Small intestine (tissue), 7 donors: ENCODE results near the gene CCDC33. TPM values are rescaled to one million over a fixed set of nuclear protein-coding genes. Genes with fewer than 3 reads are reported as not detected.

Experiments
- DNase-seq, 2 donors: peaks; one replicate each; pipeline versions ENCODE4 v3.0.0 to v3.0.0-alpha.2; 2013
- FAIRE-seq: peaks from 2 replicates; lab custom pipeline; 2012; peaks lifted over from hg19 to GRCh38; lab: Jason Lieb, UNC
- H3K27ac ChIP-seq, 3 donors: one replicate each; pipeline ENCODE4 v1.5.1; 2013; ENCODE audit warnings: low read length in 2 of 3, mild to moderate bottlenecking in 2 of 3, control low read depth in 1 of 3, inconsistent platforms in 1 of 3, low read depth in 1 of 3, moderate library complexity in 1 of 3
- H3K27me3 ChIP-seq, 3 donors: one replicate each; pipeline ENCODE4 v1.6.1; 2013; ENCODE audit warnings: low read length in 3 of 3, inconsistent platforms in 1 of 3; ENCODE audit not compliant: control insufficient read depth in 3 of 3, insufficient read depth in 3 of 3
- H3K36me3 ChIP-seq, 3 donors: one replicate each; pipeline ENCODE4 v1.6.1; 2013; ENCODE audit warnings: low read length in 3 of 3, inconsistent platforms in 1 of 3, low read depth in 1 of 3, mild to moderate bottlenecking in 1 of 3, moderate library complexity in 1 of 3; ENCODE audit not compliant: control insufficient read depth in 3 of 3, insufficient read depth in 2 of 3
- H3K4me1 ChIP-seq, 3 donors: one replicate each; pipeline ENCODE4 v1.6.1; 2013; ENCODE audit warnings: low read length in 2 of 3, inconsistent platforms in 1 of 3, low read depth in 1 of 3, mild to moderate bottlenecking in 1 of 3, moderate library complexity in 1 of 3; ENCODE audit not compliant: control insufficient read depth in 3 of 3, insufficient read depth in 2 of 3
- H3K4me3 ChIP-seq, 3 donors: one replicate each; pipeline ENCODE4 v1.5.1; 2013; ENCODE audit warnings: low read length in 3 of 3, control low read depth in 1 of 3, inconsistent platforms in 1 of 3, low read depth in 1 of 3, mild to moderate bottlenecking in 1 of 3, moderate library complexity in 1 of 3
- H3K9me3 ChIP-seq, 2 donors: one replicate each; pipeline ENCODE4 v1.6.1; 2013; ENCODE audit warnings: low read depth in 1 of 2, low read length in 1 of 2; ENCODE audit not compliant: control insufficient read depth in 2 of 2, insufficient read depth in 1 of 2
- WGBS, 3 donors: extraction: QIAGEN DNeasy Blood & Tissue Kit; methylation state at CpG; one replicate each; pipeline ENCODE4 v1.1.7; 2013; 5-methylcytosine and 5-hydroxymethylcytosine counted together
- polyA plus RNA-seq, 4 donors: library from polyadenylated mRNA; stranded (reverse) in 3 of 4; unstranded in 1 of 4; fragments of 200-250 nt in 3 of 4; fragments of 120-200 nt in 1 of 4; gene quantifications; one replicate each; pipeline versions ENCODE4 v1.2.1 to v1.2.3, GENCODE V29; 2013
- donor health status: healthy with polysubstance abuse.
- donor health status: control.
- donor health status: control.
- donor health status: Bipolar disorder and iron deficiency.
- donor health status: healthy.

Gene CCDC33
- polyA plus RNA-seq, 4 donors: 0.01 to 1.1 TPM; not detected in 2

DNA sequence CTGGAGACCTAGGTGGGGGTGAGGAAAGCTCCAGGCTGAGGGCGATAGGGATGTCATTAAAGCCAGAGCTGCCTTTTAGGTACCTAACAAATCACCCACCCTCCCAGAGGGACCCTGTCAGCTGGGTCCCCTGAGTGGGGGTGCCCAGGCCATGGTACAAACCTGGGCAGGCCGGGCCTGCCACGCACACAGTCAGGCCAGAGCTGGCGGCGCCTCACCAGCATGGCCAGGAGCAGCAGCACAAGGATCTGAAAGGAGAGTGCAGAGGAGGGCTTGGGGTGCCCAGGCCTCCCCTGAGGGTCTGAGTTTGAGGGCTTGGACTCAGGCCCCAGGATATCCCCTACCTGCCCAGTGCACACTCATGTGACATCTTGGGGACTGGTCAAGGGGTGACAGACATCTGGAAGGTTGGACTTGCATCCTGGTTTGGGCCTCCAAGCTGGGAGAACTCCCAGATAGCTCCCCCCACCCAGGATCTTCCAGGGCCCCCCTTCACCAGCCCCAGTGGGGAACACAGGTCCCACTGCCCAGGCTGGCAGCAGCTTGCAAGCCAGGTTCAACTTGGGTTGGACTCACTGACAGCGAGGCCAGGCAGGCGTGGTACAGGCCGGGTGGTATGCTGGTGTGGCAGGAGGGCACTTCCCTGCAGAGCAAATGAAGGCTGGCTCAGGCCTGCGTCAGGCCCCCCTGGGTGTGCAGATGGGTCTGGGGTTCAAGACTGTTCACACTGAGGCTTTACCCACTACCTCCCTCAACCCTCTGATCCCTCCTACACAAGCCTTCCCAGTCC is 38.8 kb upstream of the CCDC33 start:
- no peaks in the 10 kb centered on the region for H3K9me3 ChIP-seq
- DNase-seq: no peak
- 78 to 91% (median 80%) methylated on average over 9 of the region's 9 CpGs for WGBS, 3 donors
- peaks cover 0 to 54% (median 0%) of the 10 kb centered on the region in 3 donors for H3K4me1 ChIP-seq
- H3K4me3 ChIP-seq: no peak overlapping the region
- peaks cover 0 to 16% (median 0%) of the 10 kb centered on the region in 3 donors for H3K36me3 ChIP-seq
- no peak for FAIRE-seq
- no peak overlapping the region for H3K27ac ChIP-seq
- H3K27me3 ChIP-seq: no peaks in the 10 kb centered on the region

DNA sequence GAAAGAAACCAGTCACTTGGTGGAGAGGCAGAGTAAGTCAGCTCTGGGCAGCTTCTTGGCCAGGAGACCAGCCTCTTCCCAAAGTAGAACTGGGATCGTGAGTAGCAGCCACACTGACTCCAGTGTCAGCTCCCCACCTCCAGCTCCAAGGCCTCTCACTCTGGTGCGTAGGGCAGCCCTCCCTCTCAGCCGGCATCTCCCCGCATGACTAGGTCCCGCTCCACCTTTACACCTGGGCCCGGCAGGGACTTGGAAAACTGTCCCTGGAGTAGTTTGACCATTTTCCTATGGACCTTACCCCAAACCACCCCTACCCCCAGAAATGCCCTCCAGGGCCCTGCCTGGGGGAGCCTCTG is 36.9 kb upstream of the CCDC33 start:
- Histone ChIP-seq H3K27ac (no peak overlapping the region), H3K4me1 (peaks cover 0 to 73% (median 0%) of the 10 kb centered on the region in 3 donors), H3K27me3 (no peaks in the 10 kb centered on the region), H3K36me3 (peaks cover 0 to 16% (median 0%) of the 10 kb centered on the region in 3 donors), H3K9me3 (no peaks in the 10 kb centered on the region), H3K4me3 (no peak overlapping the region)
- 95 to 97% (median 96%) methylated on average over 6 of the region's 6 CpGs for WGBS, 3 donors
- FAIRE-seq: no peak
- no peak for DNase-seq

DNA sequence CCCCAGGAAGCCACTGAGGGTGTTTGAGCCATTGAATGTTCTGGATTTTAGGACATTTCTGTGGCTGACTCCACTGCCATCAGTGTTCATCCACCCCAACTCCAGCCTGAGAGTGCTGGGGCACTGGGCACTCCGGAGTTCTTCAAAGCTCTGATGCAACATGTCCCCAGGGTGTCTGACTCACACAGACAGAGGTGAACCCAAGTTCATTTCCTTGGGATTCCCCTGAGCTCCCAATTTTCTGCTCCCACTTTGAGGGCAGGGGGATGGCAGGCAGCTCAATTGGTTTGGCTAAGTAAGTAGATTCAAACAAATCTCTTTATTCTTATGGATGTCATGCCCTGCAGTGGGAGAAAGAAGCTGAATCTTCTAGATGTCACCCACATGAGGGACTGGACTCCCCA is 35.7 kb upstream of the CCDC33 start:
- peaks cover 0 to 74% (median 0%) of the 10 kb centered on the region in 3 donors for H3K4me1 ChIP-seq
- no peak overlapping the region for H3K27ac ChIP-seq
- DNase-seq: peak; percentile 33 to 65

DNA sequence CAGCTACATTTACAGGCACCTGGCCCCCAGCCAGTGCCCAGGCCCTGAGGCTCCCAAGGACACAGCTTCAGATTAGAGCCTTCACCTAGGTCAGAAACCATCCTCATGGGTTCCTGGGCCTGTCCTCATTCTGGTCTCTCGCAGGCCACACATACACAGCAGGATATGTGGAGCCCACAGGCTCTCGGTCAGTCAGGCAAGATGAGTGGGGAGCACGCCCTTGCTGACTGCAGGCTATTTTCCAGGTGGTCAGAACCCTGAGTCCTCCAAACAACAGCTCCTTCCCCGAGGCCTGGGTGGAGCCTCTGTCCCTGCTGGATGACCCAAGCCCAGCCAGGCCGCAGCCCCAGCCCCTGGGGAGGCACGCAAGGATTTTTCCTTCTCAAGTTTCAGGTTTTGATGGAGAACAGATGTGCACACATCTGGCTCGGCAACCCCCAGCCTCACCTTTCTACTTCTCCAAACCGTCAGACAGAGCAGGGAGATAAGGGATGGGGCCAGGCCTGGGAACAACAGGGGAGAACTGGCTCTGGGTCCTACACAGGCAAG is 35.2 kb upstream of the CCDC33 start:
- no peaks in the 10 kb centered on the region for H3K27me3 ChIP-seq
- no peak for DNase-seq
- no peak overlapping the region for H3K4me3 ChIP-seq
- H3K27ac ChIP-seq: no peak overlapping the region
- H3K36me3 ChIP-seq: peaks cover 0 to 8% (median 0%) of the 10 kb centered on the region in 3 donors
- FAIRE-seq: no peak
- H3K9me3 ChIP-seq: no peaks in the 10 kb centered on the region
- H3K4me1 ChIP-seq: peaks cover 0 to 69% (median 0%) of the 10 kb centered on the region in 3 donors
- 71 to 86% (median 75%) methylated on average over 8 of the region's 8 CpGs for WGBS, 3 donors

More for the DNA sequence above, 35.7 kb upstream of the CCDC33 start:
- Histone ChIP-seq H3K36me3 (peaks cover 0 to 9% (median 0%) of the 10 kb centered on the region in 3 donors), H3K9me3 (no peaks in the 10 kb centered on the region), H3K27me3 (no peaks in the 10 kb centered on the region), H3K4me3 (no peak overlapping the region)
- no peak for FAIRE-seq
- 11 to 32% (median 24%) methylated on average over 1 of the region's 1 CpG for WGBS, 3 donors

DNA sequence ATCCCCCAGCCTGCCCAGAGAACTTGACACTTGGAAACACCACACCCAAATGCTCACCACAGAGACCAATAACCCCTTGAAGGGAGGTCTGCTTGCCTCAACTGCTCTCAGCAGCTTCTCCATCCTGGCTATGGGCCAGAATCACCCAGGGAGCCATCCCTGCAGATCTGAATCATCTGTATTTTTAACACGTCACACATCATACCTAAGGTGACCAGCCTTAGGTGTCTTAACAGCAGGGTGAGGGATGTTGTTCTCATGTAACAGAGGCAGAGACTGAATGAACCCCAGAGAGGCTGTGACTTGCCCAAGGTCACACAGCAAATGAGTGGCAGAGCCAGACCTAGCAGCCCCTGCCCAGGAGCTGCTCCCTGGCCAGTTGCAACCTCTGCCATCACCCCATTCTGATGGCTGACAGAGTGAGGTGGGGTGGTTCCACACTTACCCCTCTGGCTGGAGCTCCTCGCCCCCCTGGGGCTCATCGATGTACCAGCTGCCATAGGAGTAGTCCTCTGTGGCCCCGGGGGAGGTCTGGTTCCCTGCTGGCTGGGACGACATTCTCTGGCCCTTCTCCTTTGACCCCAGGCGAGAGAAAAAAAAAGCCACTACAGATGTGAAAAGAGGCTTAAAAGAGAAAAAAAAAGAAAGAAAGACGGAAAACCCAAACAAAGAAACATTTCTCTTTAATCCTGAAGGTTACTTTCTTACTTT is 34.3 kb upstream of the CCDC33 start:
- 61 to 82% (median 71%) methylated on average over 7 of the region's 7 CpGs for WGBS, 3 donors
- peak overlapping the region in 1 of 3 donors; percentile 31 for H3K27ac ChIP-seq
- peaks cover 0 to 66% (median 0%) of the 10 kb centered on the region in 3 donors for H3K4me1 ChIP-seq
- H3K27me3 ChIP-seq: no peaks in the 10 kb centered on the region
- H3K9me3 ChIP-seq: no peaks in the 10 kb centered on the region
- peaks cover 0 to 8% (median 0%) of the 10 kb centered on the region in 3 donors for H3K36me3 ChIP-seq
- H3K4me3 ChIP-seq: peak overlapping the region in 1 of 3 donors; percentile 14
- FAIRE-seq: no peak
- DNase-seq: no peak

DNA sequence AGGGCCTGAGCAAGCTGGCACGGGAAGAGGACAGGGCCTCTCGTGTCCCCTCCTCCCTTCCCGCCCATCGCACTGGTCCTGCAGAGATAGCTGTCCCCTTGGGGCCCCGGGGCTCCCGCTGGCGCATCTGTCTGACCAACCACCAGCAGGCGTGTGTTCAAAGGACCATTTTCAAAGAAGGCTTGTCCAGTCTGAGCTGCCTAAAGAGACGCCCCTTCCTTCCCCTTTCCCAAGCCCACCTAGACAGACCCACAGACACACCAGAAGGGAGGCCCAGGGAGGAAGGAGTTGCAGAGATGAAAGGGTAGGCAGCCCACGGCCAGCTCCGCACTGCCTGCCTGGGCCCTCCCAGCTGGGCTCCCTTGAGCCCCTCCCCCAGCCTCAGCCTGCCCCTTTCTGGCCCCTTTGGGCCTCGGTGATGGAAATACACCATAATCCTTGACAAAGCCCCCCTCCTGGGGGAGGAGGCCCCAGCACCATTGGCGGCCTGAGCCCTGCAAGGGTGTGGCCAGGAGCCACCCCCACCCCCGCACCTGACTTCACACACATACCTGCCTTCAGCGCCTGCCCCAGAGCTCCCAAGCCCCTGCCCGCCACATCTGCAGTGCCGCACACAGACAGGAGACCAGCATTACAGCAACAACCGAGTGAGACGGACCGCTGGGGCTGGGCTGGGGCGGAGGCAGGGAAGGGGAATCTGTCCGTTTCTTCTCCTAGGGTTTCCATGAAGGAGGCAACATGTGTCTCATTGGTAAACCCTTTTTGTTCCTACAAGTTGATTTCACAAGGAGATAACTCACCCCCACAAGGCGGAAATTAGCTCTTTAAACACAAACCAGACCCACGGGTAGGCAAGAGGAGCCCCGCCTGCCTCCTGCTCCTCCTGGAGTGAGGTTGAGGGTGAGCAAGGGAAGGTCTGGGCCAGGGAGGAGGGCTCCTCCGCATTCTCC is 33.4 kb upstream of the CCDC33 start, which contains the start of gene STRA6:
TSS of gene STRA6 (minus strand) at position 336 of the 950 bp plus-strand sequence. CDS start 520 bp downstream, outside the sequence.
- 36 to 54% (median 50%) methylated on average over 24 to 26 of the region's 26 CpGs for WGBS, 3 donors
- FAIRE-seq (no peak), DNase-seq (peak in 1 of 2 donors; percentile 79)
- no peaks in the 10 kb centered on the region for H3K9me3 ChIP-seq
- H3K27me3 ChIP-seq: no peaks in the 10 kb centered on the region
- H3K36me3 ChIP-seq: peaks cover 0 to 8% (median 0%) of the 10 kb centered on the region in 3 donors
- H3K4me1 ChIP-seq: peaks cover 0 to 59% (median 0%) of the 10 kb centered on the region in 3 donors
- peak within 1 kb of the TSS in 1 of 3 donors; percentile 31 for H3K27ac ChIP-seq
- H3K4me3 ChIP-seq: peak within 1 kb of the TSS in 1 of 3 donors; percentile 14

DNA sequence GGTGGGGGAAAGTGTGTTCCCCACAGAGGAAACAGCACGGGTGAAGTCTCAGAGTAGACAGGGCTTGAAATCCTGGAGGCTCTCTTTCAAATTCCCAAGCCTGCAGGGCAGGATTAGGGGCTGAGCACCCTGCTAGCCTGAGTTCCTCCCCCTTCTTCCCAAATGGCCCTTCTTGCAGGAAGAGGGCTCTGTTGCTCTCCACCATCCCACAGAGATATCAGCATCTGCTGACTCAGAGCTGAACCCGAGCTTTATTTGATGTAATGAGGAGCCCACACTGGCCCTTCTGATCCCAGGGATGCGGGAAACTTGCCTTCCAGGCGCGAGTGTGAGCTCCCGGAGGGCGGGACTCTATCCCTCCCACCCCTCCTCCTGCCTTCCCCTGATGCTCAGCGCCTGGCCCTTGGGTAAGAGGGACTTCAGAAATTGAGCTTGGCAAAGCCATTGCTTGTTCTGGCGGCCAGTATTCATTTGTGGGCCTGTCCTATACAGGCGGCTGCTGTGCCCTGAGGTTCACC is 32.2 kb upstream of the CCDC33 start:
- Histone ChIP-seq H3K27me3 (no peaks in the 10 kb centered on the region), H3K36me3 (peaks cover 0 to 8% (median 0%) of the 10 kb centered on the region in 3 donors), H3K4me1 (peaks cover 0 to 66% (median 0%) of the 10 kb centered on the region in 3 donors), H3K4me3 (no peak overlapping the region), H3K27ac (no peak overlapping the region), H3K9me3 (no peaks in the 10 kb centered on the region)
- 55 to 67% (median 64%) methylated on average over 10 of the region's 10 CpGs for WGBS, 3 donors
- DNase-seq: no peak
- FAIRE-seq: no peak
